Measurements from ENCODE around the gene USP34.
A peak's percentile ranks its signal among the peaks of the same experiment; 100 is the strongest.
"Not testable (repeated sequence)": the region's sequence is repeated elsewhere in the genome, so short reads cannot be mapped to it uniquely, and the experiment has no call there.

Gene USP34

GRCh38 chr2:61180686-61181085 lies 290.2 kb downstream of the USP34 start:
- no peak for DNase-seq

DNA sequence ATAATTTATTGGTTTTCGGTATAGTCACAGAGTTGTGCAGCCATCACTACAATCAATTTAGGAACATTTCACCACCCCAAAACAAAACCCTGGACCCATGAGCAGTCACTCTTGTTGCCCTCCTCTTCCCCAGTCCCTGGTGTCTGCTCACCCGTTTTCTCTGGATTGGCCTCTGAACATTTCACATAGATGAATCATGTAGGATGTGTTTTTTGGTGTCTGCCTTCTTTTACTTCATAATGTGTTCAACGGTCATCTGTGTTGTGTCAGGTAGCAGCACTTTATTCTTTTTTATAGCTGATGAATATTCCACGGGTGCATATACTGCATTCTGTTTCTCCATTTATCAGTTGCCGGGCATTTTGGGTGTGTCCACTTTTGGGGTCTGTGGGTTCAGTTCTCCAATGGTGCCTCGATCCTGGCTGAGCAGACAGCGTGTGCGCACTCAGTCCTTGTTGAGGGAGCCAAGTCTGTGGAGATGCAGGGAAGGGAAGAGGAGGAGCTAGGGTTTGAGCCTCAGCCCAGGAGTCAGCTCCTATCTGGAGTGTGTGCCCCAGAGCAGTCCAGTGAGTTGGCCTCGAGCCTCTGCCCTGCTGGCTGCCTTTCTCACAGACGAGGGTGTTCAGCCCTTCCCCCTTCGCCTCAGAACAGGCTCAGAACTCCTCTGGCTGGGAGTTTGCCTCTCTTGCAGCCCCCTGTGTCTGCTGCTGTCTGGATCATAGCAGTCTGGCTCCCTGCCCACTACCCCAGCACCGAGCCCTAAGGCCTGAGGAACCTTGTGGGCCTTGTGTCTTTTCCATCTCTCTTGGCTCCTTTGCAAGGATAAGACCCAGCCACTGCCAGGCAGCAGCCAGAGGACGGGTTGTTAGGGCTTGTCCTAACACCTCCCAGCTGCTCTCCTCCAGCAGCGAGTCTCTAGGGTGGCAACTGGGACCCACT lies 290.9 kb downstream of the USP34 start:
- no peak for DNase-seq

DNA sequence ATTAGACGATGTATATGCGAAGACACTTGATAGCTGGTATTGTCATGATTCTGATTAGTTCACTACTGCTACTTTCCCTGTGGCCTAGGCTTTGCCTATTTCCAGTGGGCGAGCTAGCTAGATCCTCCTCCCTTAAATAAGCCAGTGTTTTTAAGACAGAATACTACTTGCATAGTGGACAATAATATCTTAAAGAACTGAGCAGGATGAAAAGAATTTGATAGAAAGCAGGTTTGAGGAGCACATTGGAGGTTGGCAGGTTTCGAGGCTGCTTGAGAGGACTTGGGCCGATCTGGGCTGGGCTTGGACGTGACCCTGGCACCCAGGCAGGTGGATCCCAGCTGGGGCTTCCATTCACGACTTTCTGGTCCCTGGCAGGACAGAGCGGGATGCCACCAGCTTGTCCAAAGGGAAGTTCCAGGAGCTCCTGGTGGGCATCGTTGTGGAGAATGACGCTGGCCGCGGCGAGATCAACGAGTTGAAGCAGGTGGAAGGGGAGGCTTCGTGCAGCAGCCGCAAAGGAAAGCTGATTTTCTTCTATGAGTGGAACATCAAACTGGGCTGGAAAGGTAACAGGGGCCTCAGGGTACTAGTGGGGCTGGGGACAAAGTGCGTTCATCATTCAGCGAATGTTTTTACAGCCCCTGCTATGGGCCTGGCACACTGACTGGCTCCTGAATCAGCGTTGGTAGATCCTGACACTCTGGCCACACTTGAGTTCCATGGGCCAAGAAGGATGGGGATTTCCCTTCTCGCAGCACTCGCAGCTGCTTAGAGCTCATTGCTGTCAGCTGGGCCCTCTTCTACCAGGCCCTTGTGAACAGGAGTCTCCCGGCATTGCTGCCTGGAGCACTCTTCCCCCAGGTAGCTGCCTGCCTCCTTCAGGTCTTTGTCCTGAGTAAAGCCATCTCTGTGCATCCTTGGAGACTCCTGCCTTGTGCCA lies 292.0 kb downstream of the USP34 start:
- DNase-seq: no peak

DNA sequence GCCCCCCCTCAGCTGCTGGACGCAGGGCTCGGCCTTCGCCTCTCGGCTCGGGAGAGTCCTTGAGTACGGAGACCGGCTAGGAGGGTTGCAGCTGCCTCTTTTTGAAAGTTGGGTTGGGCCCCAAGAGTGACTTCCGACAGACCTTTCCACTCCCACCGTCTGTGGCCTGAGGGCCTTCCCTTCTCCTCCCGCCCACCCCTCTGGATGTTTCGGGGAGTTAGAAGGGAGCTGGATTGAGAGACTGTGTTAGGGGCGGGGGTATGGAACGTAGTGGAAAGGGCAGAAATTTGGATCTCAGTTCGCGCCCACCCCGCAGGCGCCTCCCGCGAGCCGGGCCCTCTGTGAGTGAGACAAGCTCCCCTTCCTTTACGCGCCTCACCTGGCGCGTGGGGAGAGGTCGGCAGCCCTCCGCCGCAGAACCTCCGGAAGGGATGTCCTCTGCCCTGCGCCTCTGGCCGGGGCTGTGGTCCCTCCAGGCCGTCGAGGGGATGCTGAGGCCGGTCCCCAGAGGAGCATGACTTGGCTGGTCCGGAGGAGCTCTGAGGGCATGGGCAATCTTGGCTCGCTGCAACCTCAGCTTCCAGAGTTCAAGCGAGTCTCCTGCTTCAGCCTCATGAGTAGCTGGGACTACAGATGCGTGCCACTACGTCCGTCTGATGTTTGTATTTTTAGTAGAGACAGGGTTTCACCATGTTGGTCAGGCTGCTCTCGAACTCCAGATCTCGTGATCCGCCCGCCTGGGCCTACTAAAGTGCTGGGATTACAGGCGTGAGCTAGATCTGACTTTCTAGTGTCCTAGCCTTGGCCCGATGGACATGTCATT lies 292.9 kb downstream of the USP34 start:
- no peak for DNase-seq

DNA sequence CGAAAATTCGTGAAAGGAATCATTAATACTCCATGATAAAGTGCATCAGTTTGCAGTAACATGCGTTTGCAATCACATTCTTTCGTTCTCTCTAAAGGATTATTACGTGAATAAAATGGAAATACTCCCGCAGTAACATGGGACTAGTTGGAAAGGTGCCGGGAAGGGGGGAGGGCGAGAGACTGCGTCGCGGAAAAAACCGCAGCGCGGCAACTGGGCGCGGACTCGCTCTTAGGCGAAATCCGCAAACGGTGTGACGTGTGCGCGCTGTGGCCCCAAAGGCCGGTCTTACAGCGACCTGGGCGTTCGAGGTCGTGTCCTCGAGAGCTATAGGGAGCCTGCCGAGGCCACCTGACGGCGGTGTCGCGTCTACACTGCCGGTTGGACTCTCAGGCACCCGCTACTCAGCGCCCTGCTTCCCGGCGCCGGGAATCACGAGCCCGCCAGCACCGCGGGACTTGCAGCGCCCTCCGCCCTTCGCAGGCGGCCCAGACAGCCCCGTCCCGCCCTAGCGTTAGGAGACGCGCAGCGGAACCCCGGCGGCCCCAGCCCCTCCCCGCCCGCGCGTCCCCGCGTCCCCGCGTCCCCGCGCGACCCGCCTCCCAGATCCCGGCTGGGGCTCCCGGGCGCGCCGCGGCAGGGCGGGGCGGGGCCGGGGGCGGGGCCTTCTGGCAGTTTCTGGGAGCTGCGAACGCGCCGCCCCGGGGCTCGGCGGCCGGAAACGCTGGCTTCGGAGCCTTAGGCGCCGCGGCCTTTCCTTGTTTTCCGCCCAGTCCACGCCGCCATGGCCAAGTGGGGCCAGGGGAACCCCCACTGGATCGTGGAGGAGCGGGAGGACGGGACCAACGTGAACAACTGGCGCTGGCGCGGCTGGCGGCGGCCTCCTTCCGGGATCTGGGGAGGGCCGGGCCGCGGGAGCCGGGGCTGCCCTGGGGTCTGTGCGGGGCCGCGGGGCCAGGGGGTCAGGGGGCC lies 293.8 kb downstream of the USP34 start:
- peak; percentile 68 for DNase-seq

- no peak for DNase-seq
These were observed 295.9 kb downstream of the USP34 start for GRCh38 chr2:61175036-61175435.

DNA sequence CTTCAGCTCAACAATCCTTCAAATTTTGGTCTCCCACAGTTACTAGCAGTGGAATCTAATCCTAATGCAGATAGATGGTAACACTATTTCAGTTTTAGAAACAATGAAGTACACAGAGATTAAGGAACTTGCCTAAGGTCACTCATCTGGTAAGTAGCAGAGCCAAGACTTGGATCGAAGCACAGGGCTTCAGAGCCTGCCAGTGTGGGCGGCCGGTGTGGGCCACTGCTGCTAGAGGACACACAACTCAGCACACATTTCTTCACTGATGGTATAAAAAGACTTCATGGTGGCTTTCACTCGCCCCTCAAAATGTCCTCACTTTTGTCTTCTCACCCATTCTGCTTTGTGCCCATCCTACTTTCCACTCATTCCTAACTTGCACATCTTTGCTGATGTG lies 297.8 kb downstream of the USP34 start:
- no peak for DNase-seq

GRCh38 chr2:61172671-61173070 lies 298.2 kb downstream of the USP34 start:
- DNase-seq: no peak

- DNase-seq: no peak
These were observed 303.3 kb downstream of the USP34 start for GRCh38 chr2:61167579-61167978.

GRCh38 chr2:61165946-61166345 lies 304.9 kb downstream of the USP34 start:
- DNase-seq: no peak

DNA sequence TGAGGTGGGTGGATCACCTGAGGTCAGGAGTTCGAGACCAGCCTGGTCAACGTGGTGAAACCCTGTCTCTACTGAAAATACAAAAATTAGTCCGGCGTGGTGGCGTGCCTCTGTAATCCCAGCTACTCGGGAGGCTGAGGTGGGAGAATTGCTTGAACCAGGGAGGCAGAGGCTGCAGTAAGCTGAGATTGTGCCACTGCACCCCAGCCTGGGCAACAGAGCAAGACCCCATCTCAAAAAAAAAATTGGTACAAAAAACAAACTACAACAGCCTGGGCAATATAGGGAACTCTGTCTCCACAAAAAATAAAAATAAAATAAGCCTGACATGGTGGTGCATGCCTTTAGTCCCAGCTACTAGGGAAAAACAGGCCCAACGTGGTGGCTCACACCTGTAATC lies 305.8 kb downstream of the USP34 start:
- DNase-seq: not testable (repeated sequence)

DNA sequence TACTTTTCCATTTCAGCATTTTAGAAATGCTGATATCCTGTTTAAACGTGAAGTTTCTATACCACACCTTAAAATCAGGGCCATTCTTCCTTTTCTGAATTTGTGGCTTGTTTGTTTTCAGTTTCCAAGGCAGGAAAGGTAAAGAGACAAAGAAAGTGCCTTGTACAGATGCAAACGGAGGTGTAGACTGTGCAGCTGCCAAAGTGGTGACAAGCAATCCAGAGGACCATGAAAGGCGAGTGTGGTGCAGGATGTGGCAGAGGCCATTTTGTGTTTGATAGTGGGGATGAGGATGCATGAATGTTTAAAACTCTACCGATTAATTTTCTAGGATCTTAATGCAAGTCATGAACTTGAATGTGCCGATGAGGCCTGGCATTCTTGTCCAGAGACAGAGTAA lies 308.2 kb downstream of the USP34 start:
- no peak for DNase-seq

DNA sequence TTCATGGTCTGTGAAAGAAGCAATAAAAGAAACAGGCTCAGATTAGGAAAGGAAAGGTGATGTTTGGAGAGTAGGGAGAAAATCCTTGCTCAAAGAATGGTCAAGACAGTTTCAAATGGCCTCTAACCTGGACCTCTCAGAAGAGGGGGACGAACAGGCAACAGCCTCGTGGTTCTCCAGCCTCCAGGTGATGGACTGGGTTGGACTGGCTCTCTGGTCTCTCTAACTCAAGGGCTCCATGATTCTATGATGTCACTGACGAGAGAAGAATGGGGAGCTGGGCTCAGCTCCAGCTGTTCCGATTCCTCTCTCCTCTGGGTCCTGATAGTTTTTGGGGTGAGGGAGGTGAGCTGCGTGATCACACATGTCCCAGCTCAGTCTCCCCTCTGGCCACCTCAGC lies 309.0 kb downstream of the USP34 start, which contains the start of gene C2orf74:
Gene C2orf74, plus strand, starts transcription at position 301 of the 400 bp plus-strand sequence. CDS start 327 bp downstream, outside the sequence.
- DNase-seq: no peak

DNA sequence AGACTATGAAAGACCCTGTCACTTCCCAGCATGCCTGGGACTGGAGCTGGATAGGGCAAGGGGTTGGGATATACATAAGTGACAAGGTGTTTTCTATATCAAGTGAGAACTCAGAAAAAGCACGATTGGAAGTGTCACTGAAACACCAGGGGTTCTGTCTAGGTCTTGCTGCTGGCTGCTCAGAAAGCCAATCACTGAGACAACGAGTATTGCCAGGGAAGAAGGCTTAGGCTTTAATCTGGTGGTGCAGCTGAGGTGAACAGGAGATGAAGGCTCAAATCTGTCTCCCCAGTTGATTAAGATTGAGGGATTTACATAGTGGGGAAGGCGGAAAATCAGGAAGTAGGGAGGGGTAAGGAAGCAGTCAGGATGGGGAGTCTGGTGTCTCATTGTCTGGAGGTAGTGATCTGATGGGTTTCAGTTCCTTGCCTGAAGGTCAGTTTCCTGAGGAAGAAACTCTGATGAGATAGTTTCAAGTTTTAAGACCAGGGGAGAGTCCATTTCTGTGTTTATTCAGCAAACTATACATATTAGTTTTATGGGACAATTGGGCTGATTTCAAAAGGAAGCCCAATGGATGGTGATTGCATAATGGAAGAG lies 312.4 kb downstream of the USP34 start:
- no peak for DNase-seq

DNA sequence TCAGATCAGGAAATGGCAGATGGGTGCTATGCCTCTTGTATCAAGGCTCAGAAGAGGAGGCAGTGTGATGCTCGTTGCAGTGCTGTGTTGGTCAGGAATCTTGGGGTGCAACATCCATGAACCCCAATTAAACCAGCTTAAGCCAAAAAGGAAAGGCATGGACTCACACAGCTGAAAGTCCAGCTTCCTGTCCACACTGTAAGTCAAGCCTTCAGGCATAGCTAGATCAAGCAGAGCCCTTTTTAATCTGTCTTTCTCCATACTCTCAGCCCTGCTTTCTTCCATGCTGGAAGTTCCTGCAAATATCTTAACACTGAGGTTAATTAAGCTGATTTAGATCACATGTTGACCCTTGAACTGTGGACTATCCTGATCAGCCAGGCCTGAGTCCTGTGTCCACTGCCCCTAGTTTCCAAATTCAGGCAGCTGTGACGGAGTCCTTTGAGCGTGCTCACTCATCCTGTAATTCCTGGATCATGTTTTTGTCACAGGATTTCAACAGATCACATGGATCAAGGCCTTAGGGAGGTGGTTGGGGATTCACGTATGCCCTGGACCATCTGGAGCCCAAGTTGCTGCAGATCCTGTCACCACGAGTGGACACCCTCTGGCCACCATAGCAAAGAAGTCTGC lies 313.4 kb downstream of the USP34 start:
- no peak for DNase-seq

GRCh38 chr2:61151436-61151835 lies 319.5 kb downstream of the USP34 start:
- DNase-seq: no peak

- DNase-seq: no peak
These were observed 321.8 kb downstream of the USP34 start for GRCh38 chr2:61149074-61149473.

GRCh38 chr2:61148091-61148490 lies 322.8 kb downstream of the USP34 start:
- DNase-seq: not testable (repeated sequence)

DNA sequence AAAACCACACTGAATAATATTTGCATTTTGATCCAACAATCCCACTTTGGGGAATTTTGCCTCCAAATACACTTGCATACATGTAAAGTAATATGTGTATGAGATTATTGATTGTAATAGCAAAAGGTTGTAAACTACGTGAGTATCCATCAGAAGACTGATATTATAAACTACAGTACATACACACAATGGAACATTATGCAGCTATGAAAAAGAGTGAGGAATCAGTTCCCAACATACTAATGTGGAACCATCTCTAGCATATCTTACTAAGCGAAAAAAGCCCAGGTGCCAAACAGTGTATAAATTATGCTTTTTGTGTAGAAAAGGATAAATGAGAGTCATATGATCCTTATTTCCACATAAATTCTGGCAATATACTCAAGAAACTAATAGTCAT lies 324.9 kb downstream of the USP34 start:
- no peak for DNase-seq

GRCh38 chr2:61144697-61145268 lies 326.1 kb downstream of the USP34 start:
- peak; percentile 50 for DNase-seq
